WERI-Rb-1 (cell line): ENCODE data around the gene STK11.

ENCODE experiments used
- DNase-seq: peaks from one replicate; pipeline ENCODE4 v3.0.0-alpha.2; 2020
- H3K27ac ChIP-seq: fragments of 250-450 bp; sonication (Bioruptor Pico); 2 replicates; pipeline ENCODE4 v1.5.1; 2020; ENCODE audit warnings: mild to moderate bottlenecking, moderate library complexity
- H3K27me3 ChIP-seq: fragments of 250-450 bp; sonication (Bioruptor Pico); 2 replicates; pipeline ENCODE4 v1.5.1; 2021; ENCODE audit warnings: mild to moderate bottlenecking, low read depth, moderate library complexity; ENCODE audit not compliant: insufficient read depth, severe bottlenecking
- H3K36me3 ChIP-seq: fragments of 250-450 bp; sonication (Bioruptor Pico); 2 replicates; pipeline ENCODE4 v1.5.1; 2020; ENCODE audit warnings: mild to moderate bottlenecking, moderate library complexity
- H3K4me3 ChIP-seq: 2 replicates; pipeline ENCODE4 v1.5.1; 2011; ENCODE audit warnings: low read depth, mild to moderate bottlenecking, control low read depth, low read length
- H3K9me3 ChIP-seq: fragments of 250-450 bp; sonication (Bioruptor Pico); 2 replicates; pipeline ENCODE4 v1.5.1; 2021; ENCODE audit warnings: mild to moderate bottlenecking, moderate library complexity; ENCODE audit not compliant: severe bottlenecking
- CTCF ChIP-seq: IDR thresholded peaks from 2 replicates; pipeline ENCODE4 v1.5.1; 2011; ENCODE audit warnings: low read depth, mild to moderate bottlenecking, control low read depth, inconsistent platforms, low read length

The STK11 gene

GRCh38 chr19:1275260-1275975, 69.8 kb downstream of the STK11 start, which contains the start of gene FAM174C:
TSS of gene FAM174C (plus strand) at chr19:1275530. CDS start at chr19:1275550, 20 bp downstream.
- H3K36me3 ChIP-seq, result peaks cover 78% of the 10 kb centered on the region
- no peaks in the 10 kb centered on the region for H3K9me3 ChIP-seq
- peak; percentile 97 for DNase-seq
- peak within 1 kb of the TSS; percentile 92 for H3K27ac ChIP-seq
- H3K27me3 ChIP-seq, result no peaks in the 10 kb centered on the region
- peak within 1 kb of the TSS; percentile 59 for H3K4me3 ChIP-seq
- no peak for TF ChIP-seq CTCF

GRCh38 chr19:1275976-1276627, 70.5 kb downstream of the STK11 start:
- Histone ChIP-seq H3K4me3 (peak overlapping the region; percentile 59), H3K27ac (peak overlapping the region; percentile 92), H3K27me3 (no peaks in the 10 kb centered on the region), H3K9me3 (no peaks in the 10 kb centered on the region), H3K36me3 (peaks cover 72% of the 10 kb centered on the region)
- TF ChIP-seq CTCF, result no peak
- no peak for DNase-seq

GRCh38 chr19:1276628-1277022, 71.0 kb downstream of the STK11 start:
- Histone ChIP-seq H3K9me3 (no peaks in the 10 kb centered on the region), H3K27ac (peak overlapping the region; percentile 92), H3K27me3 (no peaks in the 10 kb centered on the region), H3K36me3 (peaks cover 66% of the 10 kb centered on the region), H3K4me3 (peak overlapping the region; percentile 59)
- no peak for DNase-seq
- no peak for TF ChIP-seq CTCF

GRCh38 chr19:1277061-1277460, 71.5 kb downstream of the STK11 start:
- H3K36me3 ChIP-seq, result peaks cover 62% of the 10 kb centered on the region
- DNase-seq, result no peak
- no peak overlapping the region for H3K4me3 ChIP-seq

More at GRCh38 chr19:1277061-1277460, 71.5 kb downstream of the STK11 start:
- H3K9me3 ChIP-seq, result no peaks in the 10 kb centered on the region
- TF ChIP-seq CTCF, result no peak
- no peaks in the 10 kb centered on the region for H3K27me3 ChIP-seq
- H3K27ac ChIP-seq, result no peak overlapping the region
